ENCODE measurements around the gene PTPRT.

The PTPRT gene

GRCh38 chr20:42159808-42160207 is 1029.9 kb downstream of the PTPRT start:
- no peak for DNase-seq

- DNase-seq: no peak
These were observed 1031.4 kb downstream of the PTPRT start for GRCh38 chr20:42158272-42158671.

- DNase-seq: no peak
These were observed 1034.1 kb downstream of the PTPRT start for GRCh38 chr20:42155586-42155985.

GRCh38 chr20:42152575-42152974 is 1037.1 kb downstream of the PTPRT start:
- DNase-seq: no peak

- DNase-seq: no peak
These were observed 1039.5 kb downstream of the PTPRT start for GRCh38 chr20:42150230-42150629.

- no peak for DNase-seq
These were observed 1051.0 kb downstream of the PTPRT start for GRCh38 chr20:42138729-42139128.

GRCh38 chr20:42134265-42135098 is 1055.2 kb downstream of the PTPRT start:
- DNase-seq: no peak

GRCh38 chr20:42130810-42131596 is 1058.7 kb downstream of the PTPRT start:
- DNase-seq: no peak

- DNase-seq: no peak
These were observed 1064.3 kb downstream of the PTPRT start for GRCh38 chr20:42125426-42125825.

GRCh38 chr20:42123981-42124473 is 1065.7 kb downstream of the PTPRT start:
- no peak for DNase-seq

- no peak for DNase-seq
These were observed 1071.1 kb downstream of the PTPRT start for GRCh38 chr20:42118409-42119125.

- DNase-seq: no peak
These were observed 1071.7 kb downstream of the PTPRT start for GRCh38 chr20:42118001-42118400.

- DNase-seq: no peak
These were observed 1076.5 kb downstream of the PTPRT start for GRCh38 chr20:42113236-42113635.

- DNase-seq: no peak
These were observed 1077.5 kb downstream of the PTPRT start for GRCh38 chr20:42112161-42112560.

GRCh38 chr20:42111349-42111748 is 1078.4 kb downstream of the PTPRT start:
- DNase-seq: no peak

GRCh38 chr20:42110301-42110700 is 1079.4 kb downstream of the PTPRT start:
- no peak for DNase-seq

GRCh38 chr20:42102000-42102399 is 1087.7 kb downstream of the PTPRT start:
- no peak for DNase-seq

GRCh38 chr20:42100137-42100704 is 1089.5 kb downstream of the PTPRT start:
- no peak for DNase-seq

GRCh38 chr20:42099101-42099500 is 1090.6 kb downstream of the PTPRT start:
- DNase-seq: no peak

- DNase-seq: no peak
These were observed 1091.3 kb downstream of the PTPRT start for GRCh38 chr20:42098418-42098817.

- no peak for DNase-seq
These were observed 1092.0 kb downstream of the PTPRT start for GRCh38 chr20:42097741-42098140.

GRCh38 chr20:42095221-42095620 is 1094.5 kb downstream of the PTPRT start:
- no peak for DNase-seq
